Measurements from ENCODE around the gene LHFPL3.

LHFPL3 gene

GRCh38 chr7:104327534-104327933 lies 869 bp upstream of the LHFPL3 start:
- H3K9ac ChIP-seq (ENCODE audit: low read length): no peak overlapping the region
- H3K27ac ChIP-seq (ENCODE audit: low read depth, low read length): no peak overlapping the region
- H3K4me1 ChIP-seq (ENCODE audit: control insufficient read depth, insufficient read depth, low read length): 0 out of 2 replicates have a peak, but pooled peaks cover 4% of the 10 kb centered on the region
- H3K9me3 ChIP-seq (ENCODE audit: control insufficient read depth, insufficient read depth, low read depth, low read length): no peaks in the 10 kb centered on the region
- 0 out of 2 replicates have a peak overlapping the region, but pooled peaks have one; percentile 64 for H3K4me3 ChIP-seq (ENCODE audit: low read depth, low read length)
- peaks cover 85% of the 10 kb centered on the region for H3K27me3 ChIP-seq (ENCODE audit: control insufficient read depth, insufficient read depth, low read length)
- H3K36me3 ChIP-seq (ENCODE audit: control insufficient read depth, insufficient read depth, low read length): no peaks in the 10 kb centered on the region

GRCh38 chr7:104327938-104328295 lies 486 bp upstream of the LHFPL3 start:
- H3K27ac ChIP-seq (ENCODE audit: low read depth, low read length): no peak overlapping the region
- H3K4me3 ChIP-seq (ENCODE audit: low read depth, low read length): peak overlapping the region; percentile 64
- H3K27me3 ChIP-seq (ENCODE audit: control insufficient read depth, insufficient read depth, low read length): peaks cover 88% of the 10 kb centered on the region
- H3K36me3 ChIP-seq (ENCODE audit: control insufficient read depth, insufficient read depth, low read length): no peaks in the 10 kb centered on the region
- H3K4me1 ChIP-seq (ENCODE audit: control insufficient read depth, insufficient read depth, low read length): 0 out of 2 replicates have a peak, but pooled peaks cover 4% of the 10 kb centered on the region
- H3K9ac ChIP-seq (ENCODE audit: low read length): no peak overlapping the region
- no peaks in the 10 kb centered on the region for H3K9me3 ChIP-seq (ENCODE audit: control insufficient read depth, insufficient read depth, low read depth, low read length)

GRCh38 chr7:104328970-104329825 lies 795 bp downstream of the LHFPL3 start:
- 0 out of 2 replicates have a peak, but pooled peaks cover 4% of the 10 kb centered on the region for H3K4me1 ChIP-seq (ENCODE audit: control insufficient read depth, insufficient read depth, low read length)
- no peak overlapping the region for H3K27ac ChIP-seq (ENCODE audit: low read depth, low read length)
- no peak overlapping the region for H3K9ac ChIP-seq (ENCODE audit: low read length)
- no peaks in the 10 kb centered on the region for H3K36me3 ChIP-seq (ENCODE audit: control insufficient read depth, insufficient read depth, low read length)
- no peaks in the 10 kb centered on the region for H3K9me3 ChIP-seq (ENCODE audit: control insufficient read depth, insufficient read depth, low read depth, low read length)
- peaks cover 93% of the 10 kb centered on the region for H3K27me3 ChIP-seq (ENCODE audit: control insufficient read depth, insufficient read depth, low read length)
- H3K4me3 ChIP-seq (ENCODE audit: low read depth, low read length): peak overlapping the region; percentile 64

GRCh38 chr7:104341546-104341945 lies 13.1 kb downstream of the LHFPL3 start:
- Histone ChIP-seq H3K4me1 (ENCODE audit: control insufficient read depth, insufficient read depth, low read length) (no peaks in the 10 kb centered on the region), H3K4me3 (ENCODE audit: low read depth, low read length) (no peak overlapping the region), H3K9ac (ENCODE audit: low read length) (no peak overlapping the region), H3K9me3 (ENCODE audit: control insufficient read depth, insufficient read depth, low read depth, low read length) (no peaks in the 10 kb centered on the region), H3K27me3 (ENCODE audit: control insufficient read depth, insufficient read depth, low read length) (no peaks in the 10 kb centered on the region), H3K36me3 (ENCODE audit: control insufficient read depth, insufficient read depth, low read length) (no peaks in the 10 kb centered on the region), H3K27ac (ENCODE audit: low read depth, low read length) (no peak overlapping the region)

GRCh38 chr7:104352736-104353135 lies 24.3 kb downstream of the LHFPL3 start:
- no peak overlapping the region for H3K4me3 ChIP-seq (ENCODE audit: low read depth, low read length)
- no peak overlapping the region for H3K27ac ChIP-seq (ENCODE audit: low read depth, low read length)
- no peaks in the 10 kb centered on the region for H3K4me1 ChIP-seq (ENCODE audit: control insufficient read depth, insufficient read depth, low read length)
- H3K36me3 ChIP-seq (ENCODE audit: control insufficient read depth, insufficient read depth, low read length): no peaks in the 10 kb centered on the region
- H3K27me3 ChIP-seq (ENCODE audit: control insufficient read depth, insufficient read depth, low read length): peaks cover 3% of the 10 kb centered on the region; the same call in 1 of the 2 replicates
- H3K9me3 ChIP-seq (ENCODE audit: control insufficient read depth, insufficient read depth, low read depth, low read length): no peaks in the 10 kb centered on the region
- no peak overlapping the region for H3K9ac ChIP-seq (ENCODE audit: low read length)

- Histone ChIP-seq H3K36me3 (ENCODE audit: control insufficient read depth, insufficient read depth, low read length) (no peaks in the 10 kb centered on the region), H3K27me3 (ENCODE audit: control insufficient read depth, insufficient read depth, low read length) (no peaks in the 10 kb centered on the region), H3K9me3 (ENCODE audit: control insufficient read depth, insufficient read depth, low read depth, low read length) (no peaks in the 10 kb centered on the region), H3K27ac (ENCODE audit: low read depth, low read length) (no peak overlapping the region), H3K4me1 (ENCODE audit: control insufficient read depth, insufficient read depth, low read length) (peaks cover 12% of the 10 kb centered on the region; the same call in 1 of the 2 replicates), H3K9ac (ENCODE audit: low read length) (no peak overlapping the region), H3K4me3 (ENCODE audit: low read depth, low read length) (no peak overlapping the region)
Measured at GRCh38 chr7:104357166-104357565, 28.8 kb downstream of the LHFPL3 start.

GRCh38 chr7:104358446-104359132 lies 30.2 kb downstream of the LHFPL3 start:
- no peak overlapping the region for H3K4me3 ChIP-seq (ENCODE audit: low read depth, low read length)
- no peak overlapping the region for H3K27ac ChIP-seq (ENCODE audit: low read depth, low read length)
- H3K9ac ChIP-seq (ENCODE audit: low read length): no peak overlapping the region
- peaks cover 26% of the 10 kb centered on the region for H3K4me1 ChIP-seq (ENCODE audit: control insufficient read depth, insufficient read depth, low read length)
- H3K9me3 ChIP-seq (ENCODE audit: control insufficient read depth, insufficient read depth, low read depth, low read length): no peaks in the 10 kb centered on the region
- H3K36me3 ChIP-seq (ENCODE audit: control insufficient read depth, insufficient read depth, low read length): no peaks in the 10 kb centered on the region
- H3K27me3 ChIP-seq (ENCODE audit: control insufficient read depth, insufficient read depth, low read length): no peaks in the 10 kb centered on the region

- Histone ChIP-seq H3K4me1 (ENCODE audit: control insufficient read depth, insufficient read depth, low read length) (peaks cover 36% of the 10 kb centered on the region), H3K9ac (ENCODE audit: low read length) (no peak overlapping the region), H3K27ac (ENCODE audit: low read depth, low read length) (no peak overlapping the region; the same call in 1 of the 2 replicates), H3K36me3 (ENCODE audit: control insufficient read depth, insufficient read depth, low read length) (no peaks in the 10 kb centered on the region), H3K4me3 (ENCODE audit: low read depth, low read length) (no peak overlapping the region), H3K9me3 (ENCODE audit: control insufficient read depth, insufficient read depth, low read depth, low read length) (no peaks in the 10 kb centered on the region), H3K27me3 (ENCODE audit: control insufficient read depth, insufficient read depth, low read length) (no peaks in the 10 kb centered on the region)
Measured at GRCh38 chr7:104362756-104363155, 34.4 kb downstream of the LHFPL3 start.

GRCh38 chr7:104363355-104363754 lies 35.0 kb downstream of the LHFPL3 start:
- no peak overlapping the region for H3K4me3 ChIP-seq (ENCODE audit: low read depth, low read length)
- no peaks in the 10 kb centered on the region for H3K9me3 ChIP-seq (ENCODE audit: control insufficient read depth, insufficient read depth, low read depth, low read length)
- H3K4me1 ChIP-seq (ENCODE audit: control insufficient read depth, insufficient read depth, low read length): peaks cover 36% of the 10 kb centered on the region

GRCh38 chr7:104366390-104366789 lies 38.0 kb downstream of the LHFPL3 start:
- Histone ChIP-seq H3K4me3 (ENCODE audit: low read depth, low read length) (no peak overlapping the region), H3K36me3 (ENCODE audit: control insufficient read depth, insufficient read depth, low read length) (no peaks in the 10 kb centered on the region), H3K9me3 (ENCODE audit: control insufficient read depth, insufficient read depth, low read depth, low read length) (no peaks in the 10 kb centered on the region), H3K27ac (ENCODE audit: low read depth, low read length) (no peak overlapping the region), H3K9ac (ENCODE audit: low read length) (no peak overlapping the region), H3K4me1 (ENCODE audit: control insufficient read depth, insufficient read depth, low read length) (peaks cover 31% of the 10 kb centered on the region), H3K27me3 (ENCODE audit: control insufficient read depth, insufficient read depth, low read length) (no peaks in the 10 kb centered on the region)

More at GRCh38 chr7:104363355-104363754, 35.0 kb downstream of the LHFPL3 start:
- Histone ChIP-seq H3K36me3 (ENCODE audit: control insufficient read depth, insufficient read depth, low read length) (no peaks in the 10 kb centered on the region), H3K9ac (ENCODE audit: low read length) (no peak overlapping the region), H3K27ac (ENCODE audit: low read depth, low read length) (no peak overlapping the region), H3K27me3 (ENCODE audit: control insufficient read depth, insufficient read depth, low read length) (no peaks in the 10 kb centered on the region)

GRCh38 chr7:104367926-104368325 lies 39.5 kb downstream of the LHFPL3 start:
- Histone ChIP-seq H3K36me3 (ENCODE audit: control insufficient read depth, insufficient read depth, low read length) (no peaks in the 10 kb centered on the region), H3K27me3 (ENCODE audit: control insufficient read depth, insufficient read depth, low read length) (no peaks in the 10 kb centered on the region), H3K9me3 (ENCODE audit: control insufficient read depth, insufficient read depth, low read depth, low read length) (no peaks in the 10 kb centered on the region), H3K27ac (ENCODE audit: low read depth, low read length) (no peak overlapping the region), H3K9ac (ENCODE audit: low read length) (no peak overlapping the region), H3K4me1 (ENCODE audit: control insufficient read depth, insufficient read depth, low read length) (peaks cover 16% of the 10 kb centered on the region), H3K4me3 (ENCODE audit: low read depth, low read length) (no peak overlapping the region)

All from HUES6 (cell line).